GM23248 (cell line): ENCODE data around the gene CTNND2. TPM values are rescaled to one million over a fixed set of nuclear protein-coding genes. Genes with fewer than 3 reads are reported as not detected.
"Not testable (repeated sequence)": the region's sequence is repeated elsewhere in the genome, so short reads cannot be mapped to it uniquely, and the experiment has no call there.

Source experiments
- DNase-seq: peaks from one replicate; pipeline ENCODE4 v3.0.0-alpha.2; 2015
- H2AFZ ChIP-seq: fragments of 200-600 bp; sonication (generic); 2 replicates; pipeline ENCODE4 v1.6.1; 2016; ENCODE audit warnings: antibody characterized with exemption
- H3F3A ChIP-seq: fragments of 200-600 bp; sonication (generic); 2 replicates; pipeline ENCODE4 v1.6.1; 2016; ENCODE audit warnings: mild to moderate bottlenecking, antibody characterized with exemption, mixed run types; ENCODE audit not compliant: insufficient read depth
- H3K27ac ChIP-seq: fragments of 200-600 bp; sonication (generic); 2 replicates; pipeline ENCODE4 v1.5.1; 2016; ENCODE audit warnings: mild to moderate bottlenecking
- H3K27me3 ChIP-seq: fragments of 200-600 bp; sonication (generic); replicated peaks from 2 replicates; pipeline ENCODE4 v1.6.1; 2016; ENCODE audit warnings: mild to moderate bottlenecking; ENCODE audit not compliant: insufficient read depth
- H3K36me3 ChIP-seq: fragments of 200-600 bp; sonication (generic); 2 replicates; pipeline ENCODE4 v1.6.1; 2016; ENCODE audit warnings: low read depth, mild to moderate bottlenecking
- H3K4me1 ChIP-seq: fragments of 200-600 bp; sonication (generic); 2 replicates; pipeline ENCODE4 v1.6.1; 2016; ENCODE audit warnings: mild to moderate bottlenecking; ENCODE audit not compliant: insufficient read depth
- H3K4me2 ChIP-seq: fragments of 200-600 bp; sonication (generic); one replicate; pipeline ENCODE4 v1.6.1; 2016; ENCODE audit warnings: mild to moderate bottlenecking; ENCODE audit not compliant: unreplicated experiment
- H3K4me3 ChIP-seq: fragments of 200-600 bp; sonication (generic); 2 replicates; pipeline ENCODE4 v1.5.1; 2016; ENCODE audit warnings: mild to moderate bottlenecking
- H3K79me2 ChIP-seq: fragments of 200-600 bp; sonication (generic); 2 replicates; pipeline ENCODE4 v1.6.1; 2016; ENCODE audit warnings: mild to moderate bottlenecking; ENCODE audit not compliant: insufficient read depth
- H3K9ac ChIP-seq: fragments of 200-600 bp; sonication (generic); 2 replicates; pipeline ENCODE4 v1.6.1; 2016; ENCODE audit warnings: mild to moderate bottlenecking
- H3K9me2 ChIP-seq: fragments of 200-600 bp; sonication (generic); 2 replicates; pipeline ENCODE4 v1.6.1; 2016; ENCODE audit warnings: mixed run types, mild to moderate bottlenecking, moderate library complexity; ENCODE audit not compliant: insufficient read depth
- H3K9me3 ChIP-seq: fragments of 200-600 bp; sonication (generic); one replicate; pipeline ENCODE4 v1.6.1; 2017; ENCODE audit warnings: low read depth
- H4K20me1 ChIP-seq: fragments of 200-600 bp; sonication (generic); 2 replicates; pipeline ENCODE4 v1.6.0; 2016; ENCODE audit not compliant: insufficient read depth
- EZH2 ChIP-seq: fragments of 200-600 bp; sonication (generic); IDR thresholded peaks from 2 replicates; pipeline ENCODE4 v1.6.1; 2018; ENCODE audit warnings: antibody characterized with exemption, mild to moderate bottlenecking; ENCODE audit not compliant: insufficient read depth, poor library complexity, severe bottlenecking
- EZH2phosphoT487 ChIP-seq: fragments of 200-600 bp; sonication (generic); IDR thresholded peaks from 2 replicates; pipeline ENCODE4 v1.6.1; 2018; ENCODE audit warnings: antibody characterized with exemption, moderate library complexity, mild to moderate bottlenecking, low read depth; ENCODE audit not compliant: insufficient read depth
- WGBS, 2 experiments: methylation state at CpG; one replicate each; pipeline ENCODE4 v1.1.6; 2015 to 2017; ENCODE audit warnings: low lambda C conversion rate in 2 of 2, low coverage in 1 of 2; ENCODE audit errors: missing lambda C conversion rate in 2 of 2; 5-methylcytosine and 5-hydroxymethylcytosine counted together
- in situ Hi-C: fragments of 300-500 bp; cut with MboI; formaldehyde crosslinking; loops from 2 replicates; pipeline ENCODE4 v1.15.0; 2020
- polyA plus RNA-seq: library from polyadenylated mRNA; unstranded; fragments of >200 nt; fragmentation: Nextera tagmentation; extraction: Ambion mirVana; gene quantifications from 2 replicates; pipeline ENCODE4 v1.2.1, GENCODE V29; 2016
- total RNA-seq: library from RNA; depleted of rRNA; stranded (reverse); fragments of >200 nt; shearing (Covaris generic); gene quantifications from 2 replicates; pipeline ENCODE4 v1.2.3, GENCODE V29; 2014

The CTNND2 gene
- total and polyA plus RNA-seq, 2 experiments from 2014 or later: not detected

GRCh38 chr5:11007269-11007870, 896.9 kb downstream of the CTNND2 start:
- Histone ChIP-seq H3K9me3 (no peaks in the 10 kb centered on the region), H3K27ac (no peak overlapping the region), H3K27me3 (0 out of 2 replicates have a peak, but pooled peaks cover 5% of the 10 kb centered on the region), H3K4me2 (no peak overlapping the region), H3K9me2 (no peaks in the 10 kb centered on the region), H3K4me3 (no peak overlapping the region), H2AFZ (no peak overlapping the region), H3K4me1 (no peaks in the 10 kb centered on the region), H3F3A (no peaks in the 10 kb centered on the region), H3K79me2 (no peaks in the 10 kb centered on the region), H3K9ac (no peak overlapping the region), H4K20me1 (no peaks in the 10 kb centered on the region), H3K36me3 (no peaks in the 10 kb centered on the region)
- DNase-seq: no peak
- 36 to 39% methylated on average over 18 of the region's 18 CpGs for WGBS, 2 experiments
- TF ChIP-seq EZH2phosphoT487: no peak
- no peak for TF ChIP-seq EZH2
- in situ Hi-C loops: no loop called here

- H3K36me3 ChIP-seq, H3K4me1 ChIP-seq, H3K4me3 ChIP-seq, H2AFZ ChIP-seq, in situ Hi-C loops, DNase-seq, H3K4me2 ChIP-seq, H4K20me1 ChIP-seq, H3K9me3 ChIP-seq, H3K27ac ChIP-seq, H3K9me2 ChIP-seq, H3K9ac ChIP-seq, H3K27me3 ChIP-seq, H3K79me2 ChIP-seq, H3F3A ChIP-seq: not testable (repeated sequence)
- WGBS, 2 experiments: 17 to 24% methylated on average over 4 of the region's 4 CpGs
Observed at GRCh38 chr5:11004523-11004922, 899.7 kb downstream of the CTNND2 start.

DNA sequence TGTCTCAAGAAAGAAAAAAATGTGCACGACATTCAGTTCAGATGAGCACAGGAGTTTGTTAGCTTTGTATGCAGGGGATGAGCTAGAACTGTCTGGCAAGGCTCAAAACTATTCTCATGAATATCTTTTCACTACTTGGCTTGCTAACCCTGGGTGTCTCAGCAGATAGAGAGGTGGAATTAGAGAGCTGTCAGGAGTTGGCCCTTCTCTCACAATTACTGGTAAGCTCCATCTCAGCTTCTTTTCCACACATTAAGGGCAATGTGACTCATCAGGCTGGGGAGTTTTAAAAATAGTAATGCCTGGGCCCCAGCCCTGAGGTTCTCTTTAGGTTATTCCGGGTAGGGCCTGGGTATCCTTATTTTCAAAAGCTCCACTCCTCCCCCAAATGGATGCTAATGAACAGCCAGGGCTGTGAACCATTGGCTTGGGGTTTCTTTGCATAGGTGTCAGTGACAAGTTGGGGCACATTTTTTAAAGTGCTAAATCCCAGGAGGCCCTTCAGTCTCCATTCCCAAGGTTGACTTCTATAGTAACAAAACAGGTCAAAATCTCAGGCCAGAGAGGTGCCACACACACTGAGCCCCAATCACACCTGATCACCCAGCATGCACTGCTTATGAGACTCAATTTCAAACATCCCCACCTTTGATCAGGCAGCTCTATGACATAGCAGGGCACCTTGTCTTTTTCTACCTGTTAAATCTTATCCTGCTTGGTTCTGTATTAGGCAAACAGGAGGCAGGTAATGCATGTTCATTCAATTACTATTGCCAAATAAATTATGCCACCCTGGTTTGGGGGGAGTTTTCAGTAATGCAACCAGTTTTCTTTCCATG, 903.5 kb downstream of the CTNND2 start:
- TF ChIP-seq EZH2 (no peak), EZH2phosphoT487 (no peak)
- 0 to 3% methylated on average over 2 of the region's 2 CpGs for WGBS, 2 experiments
- no peaks in the 10 kb centered on the region for H3K36me3 ChIP-seq
- no peak for DNase-seq
- no peaks in the 10 kb centered on the region for H4K20me1 ChIP-seq
- H3K9me3 ChIP-seq: no peaks in the 10 kb centered on the region
- H3F3A ChIP-seq: no peaks in the 10 kb centered on the region
- no peak overlapping the region for H3K27ac ChIP-seq
- H3K9ac ChIP-seq: no peak overlapping the region
- in situ Hi-C loops: no loop called here
- no peak overlapping the region for H2AFZ ChIP-seq
- H3K9me2 ChIP-seq: no peaks in the 10 kb centered on the region
- H3K79me2 ChIP-seq: no peaks in the 10 kb centered on the region
- H3K27me3 ChIP-seq: peaks cover 5% of the 10 kb centered on the region
- H3K4me1 ChIP-seq: no peaks in the 10 kb centered on the region
- H3K4me2 ChIP-seq: no peak overlapping the region
- no peak overlapping the region for H3K4me3 ChIP-seq

GRCh38 chr5:10999714-11000113, 904.5 kb downstream of the CTNND2 start:
- Histone ChIP-seq H3F3A (no peaks in the 10 kb centered on the region), H3K4me3 (no peak overlapping the region), H3K27me3 (peaks cover 10% of the 10 kb centered on the region), H3K9me3 (no peaks in the 10 kb centered on the region), H3K4me1 (no peaks in the 10 kb centered on the region), H3K9me2 (no peaks in the 10 kb centered on the region), H4K20me1 (no peaks in the 10 kb centered on the region), H3K79me2 (no peaks in the 10 kb centered on the region), H3K36me3 (no peaks in the 10 kb centered on the region), H3K9ac (no peak overlapping the region), H2AFZ (no peak overlapping the region), H3K27ac (no peak overlapping the region), H3K4me2 (no peak overlapping the region)
- no peak for DNase-seq
- WGBS, 2 experiments: 41 to 48% methylated on average over 11 of the region's 11 CpGs
- in situ Hi-C loops: no loop called here
- TF ChIP-seq EZH2 (no peak), EZH2phosphoT487 (no peak)
